NOMO-1 treated with DMSO at 0.1 percent for 48 hours (cell line): ENCODE measurements around the gene MRPL32.
A peak's percentile ranks its signal among the peaks of the same experiment; 100 is the strongest.

ENCODE experiments used
- DNase-seq: peaks from one replicate; lab custom pipeline; 2025; ENCODE audit not compliant: unreplicated experiment; lab: John Stamatoyannopoulos, UW

MRPL32 gene

GRCh38 chr7:42925630-42926029 lies 6.5 kb upstream of the MRPL32 start:
- DNase-seq: no peak

GRCh38 chr7:42926204-42926603 lies 6.0 kb upstream of the MRPL32 start:
- DNase-seq: peak; percentile 81

GRCh38 chr7:42928754-42929153 lies 3.4 kb upstream of the MRPL32 start:
- DNase-seq: no peak

GRCh38 chr7:42929449-42929848 lies 2.7 kb upstream of the MRPL32 start:
- DNase-seq: no peak

GRCh38 chr7:42930889-42931288 lies 1.3 kb upstream of the MRPL32 start:
- DNase-seq: no peak

- no peak for DNase-seq
Observed at GRCh38 chr7:42931447-42931833, 736 bp upstream of the MRPL32 start.

- DNase-seq: no peak
Observed at GRCh38 chr7:42932811-42933591, 825 bp downstream of the MRPL32 start.

- no peak for DNase-seq
Observed at GRCh38 chr7:42934291-42934690, 2.1 kb downstream of the MRPL32 start.

- DNase-seq: no peak
Observed at GRCh38 chr7:42935861-42936260, 3.7 kb downstream of the MRPL32 start.

- DNase-seq: no peak
Observed at GRCh38 chr7:42939457-42940240, 7.5 kb downstream of the MRPL32 start.

GRCh38 chr7:42940985-42941847 lies 9.0 kb downstream of the MRPL32 start:
- peak; percentile 42 for DNase-seq

- no peak for DNase-seq
Observed at GRCh38 chr7:42945821-42946626, 13.8 kb downstream of the MRPL32 start.

- no peak for DNase-seq
Observed at GRCh38 chr7:42946627-42946950, 14.4 kb downstream of the MRPL32 start.

GRCh38 chr7:42947521-42947920 lies 15.3 kb downstream of the MRPL32 start:
- no peak for DNase-seq

GRCh38 chr7:42950417-42950816 lies 18.2 kb downstream of the MRPL32 start:
- DNase-seq: no peak

GRCh38 chr7:42952328-42952727 lies 20.2 kb downstream of the MRPL32 start:
- no peak for DNase-seq

- no peak for DNase-seq
Observed at GRCh38 chr7:42953994-42954393, 21.8 kb downstream of the MRPL32 start.

GRCh38 chr7:42956062-42956461 lies 23.9 kb downstream of the MRPL32 start:
- DNase-seq: no peak

GRCh38 chr7:42959549-42959948 lies 27.4 kb downstream of the MRPL32 start:
- DNase-seq: no peak

GRCh38 chr7:42960762-42961161 lies 28.6 kb downstream of the MRPL32 start:
- no peak for DNase-seq

GRCh38 chr7:42961170-42961569 lies 29.0 kb downstream of the MRPL32 start:
- no peak for DNase-seq
